C4-2B (cell line): ENCODE data around the gene TMEM150B.

Experiments
- ZFX ChIP-seq: fragments of 450-650 bp; IDR thresholded peaks from 2 replicates; pipeline ENCODE4 v1.6.1; 2017
- TF ChIP-seq, protein P1 (sequence below): fragments of 450-650 bp; conservative IDR thresholded peaks from 2 replicates; pipeline ENCODE4 v1.5.1; 2017; ENCODE audit warnings: mild to moderate bottlenecking

GRCh38 chr19:55283548-55284377 is 41.4 kb downstream of the TMEM150B start, which contains the start of gene BRSK1:
- TF ChIP-seq, protein P1, sequence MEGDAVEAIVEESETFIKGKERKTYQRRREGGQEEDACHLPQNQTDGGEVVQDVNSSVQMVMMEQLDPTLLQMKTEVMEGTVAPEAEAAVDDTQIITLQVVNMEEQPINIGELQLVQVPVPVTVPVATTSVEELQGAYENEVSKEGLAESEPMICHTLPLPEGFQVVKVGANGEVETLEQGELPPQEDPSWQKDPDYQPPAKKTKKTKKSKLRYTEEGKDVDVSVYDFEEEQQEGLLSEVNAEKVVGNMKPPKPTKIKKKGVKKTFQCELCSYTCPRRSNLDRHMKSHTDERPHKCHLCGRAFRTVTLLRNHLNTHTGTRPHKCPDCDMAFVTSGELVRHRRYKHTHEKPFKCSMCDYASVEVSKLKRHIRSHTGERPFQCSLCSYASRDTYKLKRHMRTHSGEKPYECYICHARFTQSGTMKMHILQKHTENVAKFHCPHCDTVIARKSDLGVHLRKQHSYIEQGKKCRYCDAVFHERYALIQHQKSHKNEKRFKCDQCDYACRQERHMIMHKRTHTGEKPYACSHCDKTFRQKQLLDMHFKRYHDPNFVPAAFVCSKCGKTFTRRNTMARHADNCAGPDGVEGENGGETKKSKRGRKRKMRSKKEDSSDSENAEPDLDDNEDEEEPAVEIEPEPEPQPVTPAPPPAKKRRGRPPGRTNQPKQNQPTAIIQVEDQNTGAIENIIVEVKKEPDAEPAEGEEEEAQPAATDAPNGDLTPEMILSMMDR = no peak
- no peak for TF ChIP-seq ZFX
